NOMO-1 (cell line): ENCODE results near the gene LPP.

Experiments used
- DNase-seq, 2 experiments: peaks; one replicate each; lab custom pipeline; 2025; ENCODE audit not compliant: unreplicated experiment in 2 of 2; lab: John Stamatoyannopoulos, UW

Gene LPP

GRCh38 chr3:188452158-188452772 lies 298.3 kb downstream of the LPP start:
- no peak for DNase-seq

GRCh38 chr3:188453431-188454384 lies 299.8 kb downstream of the LPP start:
- no peak for DNase-seq

GRCh38 chr3:188455748-188456147 lies 301.8 kb downstream of the LPP start:
- DNase-seq, result no peak

GRCh38 chr3:188458756-188459155 lies 304.8 kb downstream of the LPP start:
- DNase-seq, result no peak

- DNase-seq, result no peak
Observed at GRCh38 chr3:188465311-188465710, 311.4 kb downstream of the LPP start.

GRCh38 chr3:188468196-188468595 lies 314.2 kb downstream of the LPP start:
- DNase-seq, result no peak

GRCh38 chr3:188468662-188469061 lies 314.7 kb downstream of the LPP start:
- DNase-seq, result no peak

- DNase-seq, result no peak
Observed at GRCh38 chr3:188469228-188469885, 315.4 kb downstream of the LPP start.

GRCh38 chr3:188470508-188471130 lies 316.7 kb downstream of the LPP start:
- DNase-seq, result no peak

GRCh38 chr3:188471723-188472122 lies 317.8 kb downstream of the LPP start:
- DNase-seq, result no peak

GRCh38 chr3:188472336-188472735 lies 318.4 kb downstream of the LPP start:
- DNase-seq, result no peak

GRCh38 chr3:188473045-188473444 lies 319.1 kb downstream of the LPP start:
- DNase-seq, result no peak

- no peak for DNase-seq
Observed at GRCh38 chr3:188473591-188474288, 319.8 kb downstream of the LPP start.

GRCh38 chr3:188476935-188477334 lies 323.0 kb downstream of the LPP start:
- DNase-seq, result no peak

- DNase-seq, result no peak
Observed at GRCh38 chr3:188480011-188480410, 326.1 kb downstream of the LPP start.

- DNase-seq, result no peak
Observed at GRCh38 chr3:188482929-188483328, 329.0 kb downstream of the LPP start.

GRCh38 chr3:188486126-188486525 lies 332.2 kb downstream of the LPP start:
- DNase-seq, result no peak

- no peak for DNase-seq
Observed at GRCh38 chr3:188486952-188487351, 333.0 kb downstream of the LPP start.

GRCh38 chr3:188487652-188488051 lies 333.7 kb downstream of the LPP start:
- no peak for DNase-seq

GRCh38 chr3:188488801-188489200 lies 334.8 kb downstream of the LPP start:
- DNase-seq, result peak in 1 of 2 experiments; percentile 23
